ENCODE data around the gene SRL. TPM values are rescaled to one million over a fixed set of nuclear protein-coding genes. Genes with fewer than 3 reads are reported as not detected.
A peak's percentile ranks its signal among the peaks of the same experiment; 100 is the strongest.

SRL gene
- total and polyA plus RNA-seq, 2 of the 13 experiments (the other 11 are each of a cell fraction or from before 2014, with no cell fraction given) = 0.05 TPM; not detected in 1

GRCh38 chr16:4157376-4157825 is 84.5 kb downstream of the SRL start (continued):
- TF ChIP-seq HINFP (CRISPR knock-in tag; IDR thresholded peaks at IDR 0.05; ENCODE audit: low read depth) = no peak
- no peak for TF ChIP-seq JUND (CRISPR knock-in tag; IDR thresholded peaks at IDR 0.05)
- TF ChIP-seq ZNF224 (CRISPR knock-in tag; IDR thresholded peaks at IDR 0.05) = no peak
- peak; percentile 59; the same call in 1 of the 2 replicates for TF ChIP-seq NCOA2 (CRISPR knock-in tag; IDR thresholded peaks at IDR 0.05)
- TF ChIP-seq SNRNP70 (IDR thresholded peaks at IDR 0.05; ENCODE audit: low read depth, low read length) = no peak
- no peak for TF ChIP-seq KLF15 (CRISPR knock-in tag; IDR thresholded peaks at IDR 0.05; ENCODE audit: borderline replicate concordance)
- no peak for TF ChIP-seq SNAPC5 (CRISPR knock-in tag; IDR thresholded peaks at IDR 0.05; ENCODE audit: borderline replicate concordance)
- TF ChIP-seq DRAP1 (CRISPR knock-in tag; IDR thresholded peaks at IDR 0.05) = no peak
- TF ChIP-seq ZXDC (CRISPR knock-in tag; IDR thresholded peaks at IDR 0.05) = no peak
- peak; percentile 72 for TF ChIP-seq ZNF644 (CRISPR knock-in tag; IDR thresholded peaks at IDR 0.05; ENCODE audit: low read depth)
- TF ChIP-seq PHF21A (CRISPR knock-in tag; IDR thresholded peaks at IDR 0.05) = peak; percentile 62
- no peak for TF ChIP-seq CENPT (CRISPR knock-in tag; IDR thresholded peaks at IDR 0.05; ENCODE audit: low read depth)
- no peak for TF ChIP-seq ZNF670 (CRISPR knock-in tag; IDR thresholded peaks at IDR 0.05; ENCODE audit: borderline replicate concordance)
- TF ChIP-seq AHDC1 (CRISPR knock-in tag; IDR thresholded peaks at IDR 0.05; ENCODE audit: borderline replicate concordance) = peak; percentile 62; the same call in 1 of the 2 replicates
- no peak for TF ChIP-seq SRSF1 (optimal IDR thresholded peaks at IDR 0.05; ENCODE audit: low read depth, low read length)
- no peak for TF ChIP-seq U2AF2 (IDR thresholded peaks at IDR 0.05; ENCODE audit: low read depth, low read length)
- 0 out of 2 replicates have a peak, but pooled peaks have one; percentile 41 for TF ChIP-seq ZMAT3 (CRISPR knock-in tag; conservative IDR thresholded peaks at IDR 0.05)
- TF ChIP-seq ZNF652 (CRISPR knock-in tag; IDR thresholded peaks at IDR 0.05; ENCODE audit: borderline replicate concordance, low read depth) = no peak; the same call in 1 of the 2 replicates
- TF ChIP-seq ELF3 (CRISPR knock-in tag; IDR thresholded peaks at IDR 0.05) = no peak
- TF ChIP-seq GATA4 (IDR thresholded peaks at IDR 0.05; ENCODE audit: borderline replicate concordance, low read depth) = no peak
- TF ChIP-seq NFIB (CRISPR knock-in tag; IDR thresholded peaks at IDR 0.05; ENCODE audit: borderline replicate concordance) = no peak

All from HepG2 (cell line).